H1 (cell line): Measurements from ENCODE around the gene CFAP100. TPM values are rescaled to one million over a fixed set of nuclear protein-coding genes. Genes with fewer than 3 reads are reported as not detected.

ENCODE experiments used
- ATF3 ChIP-seq: IDR thresholded peaks from 2 replicates; pipeline ENCODE4 v1.6.1; 2011; ENCODE audit warnings: low read depth, mild to moderate bottlenecking, low read length; ENCODE audit not compliant: insufficient read depth
- CHD7 ChIP-seq: fragments of 300-600 bp; sonication (generic); IDR thresholded peaks from 2 replicates; pipeline ENCODE4 v1.7.1; 2012; ENCODE audit warnings: low read length, moderate library complexity, mild to moderate bottlenecking, inconsistent platforms; ENCODE audit not compliant: insufficient replicate concordance
- RAD21 ChIP-seq, 2 experiments: IDR thresholded peaks in 1 of 2; conservative IDR thresholded peaks in 1 of 2; 2 replicates each; pipeline ENCODE4 v1.6.1; 2011; ENCODE audit warnings: low read depth in 2 of 2, low read length in 2 of 2, improper control_type of control experiment in 1 of 2, inconsistent platforms in 1 of 2, mild to moderate bottlenecking in 1 of 2, moderate library complexity in 1 of 2
- TAF7 ChIP-seq: optimal IDR thresholded peaks from 2 replicates; pipeline ENCODE3; 2011; ENCODE audit warnings: low read depth, mild to moderate bottlenecking, inconsistent platforms, low read length, moderate library complexity, borderline replicate concordance
- polyA plus RNA-seq, 7 experiments: library from polyadenylated mRNA; depleted of rRNA in 3 of 7; stranded (reverse) in 5 of 7; unstranded in 2 of 7; fragments of >200 nt in 5 of 7; fragments of 200-250 nt in 2 of 7; gene quantifications; 1 replicate in 5 of 7; 2 replicates in 1 of 7; 4 replicates in 1 of 7; pipeline versions ENCODE4 v1.2.1 to v1.2.3, GENCODE V29; 2011 to 2013; ENCODE audit warnings: missing spikeins in 2 of 7, mixed read lengths in 2 of 7
- total RNA-seq: library from RNA; stranded (reverse); fragmentation: NEBNext Ultra II Directional; extraction: Animal tissue kit (Norgen Biotek cat#: 25700); gene quantifications from 2 replicates; pipeline ENCODE4 v1.2.1, GENCODE V29; 2021

The CFAP100 gene
- total and polyA plus RNA-seq, 2 of the 8 experiments (the other 6 are each of a cell fraction or from before 2014, with no cell fraction given), result 0.17 TPM; not detected in 1

- TF ChIP-seq CHD7 (no peak), ATF3 (no peak), RAD21 (IDR thresholded peaks at IDR 0.05 in 1 of 2, conservative IDR thresholded peaks at IDR 0.05 in 1 of 2; ENCODE audit: low read depth in 2 of 2, low read length in 2 of 2) (no peak), TAF7 (no peak)
Observed at GRCh38 chr3:126484662-126485061, 90.0 kb downstream of the CFAP100 start (continued).
